H1 (cell line): ENCODE data around the gene GABPB2. TPM values are rescaled to one million over a fixed set of nuclear protein-coding genes. Genes with fewer than 3 reads are reported as not detected.

ENCODE experiments used
- CTCF ChIA-PET: fragments of 300-600 bp; sonication (Branson Sonifier 250); formaldehyde crosslinking; loops from one replicate; lab custom pipeline; 2021; ENCODE audit not compliant: partially characterized antibody; lab: Charles Lee
- POLR2A ChIA-PET: fragments of 300-600 bp; sonication (Branson Sonifier 250); formaldehyde crosslinking; loops from one replicate; lab custom pipeline; 2021; ENCODE audit warnings: inconsistent platforms; ENCODE audit not compliant: partially characterized antibody; lab: Charles Lee
- DNase-seq, 2 experiments: peaks; one replicate each; pipeline versions ENCODE4 v3.0.0 to v3.0.0-alpha.2; 2010 to 2022; ENCODE audit warnings: low spot score in 2 of 2, low read depth in 1 of 2, mixed read lengths in 1 of 2
- FAIRE-seq: peaks from 2 replicates; lab custom pipeline; 2011; peaks lifted over from hg19 to GRCh38; lab: Jason Lieb, UNC
- H2AFZ ChIP-seq: 2 replicates; pipeline ENCODE4 v1.8.1; 2012; ENCODE audit warnings: low read length, inconsistent platforms
- H2AK5ac ChIP-seq: 2 replicates; pipeline ENCODE4 v1.6.1; 2013; ENCODE audit warnings: low read depth, low read length
- H2BK120ac ChIP-seq: replicated peaks from 2 replicates; pipeline ENCODE3; 2013; ENCODE audit warnings: low read depth, low read length, inconsistent platforms
- H2BK12ac ChIP-seq: 2 replicates; pipeline ENCODE4 v1.6.1; 2013; ENCODE audit warnings: low read depth, low read length
- H2BK15ac ChIP-seq: 2 replicates; pipeline ENCODE4 v1.6.1; 2013; ENCODE audit warnings: low read length
- H2BK20ac ChIP-seq: 2 replicates; pipeline ENCODE4 v1.6.1; 2013; ENCODE audit warnings: low read length
- H2BK5ac ChIP-seq: 2 replicates; pipeline ENCODE4 v1.6.1; 2013; ENCODE audit warnings: low read depth, low read length
- H3K14ac ChIP-seq: 2 replicates; pipeline ENCODE4 v1.6.1; 2013; ENCODE audit warnings: inconsistent platforms; ENCODE audit not compliant: insufficient read length
- H3K18ac ChIP-seq: 2 replicates; pipeline ENCODE4 v1.6.1; 2013; ENCODE audit warnings: low read length; ENCODE audit errors: extremely low read depth
- H3K23ac ChIP-seq: 2 replicates; pipeline ENCODE4 v1.6.1; 2013; ENCODE audit warnings: inconsistent platforms; ENCODE audit not compliant: insufficient read length
- H3K23me2 ChIP-seq: 2 replicates; pipeline ENCODE4 v1.6.1; 2013; ENCODE audit warnings: low read depth, low read length
- H3K27ac ChIP-seq: 2 replicates; pipeline ENCODE4 v1.6.1; 2011; ENCODE audit warnings: low read depth, low read length, inconsistent platforms
- H3K27me3 ChIP-seq, 4 experiments: replicated peaks in 1 of 4; 1 replicate in 1 of 4; 2 replicates in 3 of 4; pipeline versions ENCODE4 v1.6.1 to v1.8.1; 2011 to 2013; ENCODE audit warnings: low read length in 3 of 4, mild to moderate bottlenecking in 3 of 4, inconsistent platforms in 2 of 4, mixed read lengths in 2 of 4, moderate library complexity in 1 of 4; ENCODE audit not compliant: control insufficient read depth in 3 of 4, insufficient read depth in 3 of 4; ENCODE audit errors: extremely low read depth in 1 of 4
- H3K36me3 ChIP-seq, 4 experiments: 2 replicates each; pipeline versions ENCODE4 v1.6.1 to v1.8.1; 2011 to 2013; ENCODE audit warnings: mild to moderate bottlenecking in 4 of 4, low read length in 3 of 4, moderate library complexity in 2 of 4, control low read depth in 1 of 4, inconsistent platforms in 1 of 4; ENCODE audit not compliant: insufficient read depth in 4 of 4, control insufficient read depth in 2 of 4
- H3K4ac ChIP-seq: replicated peaks from 2 replicates; pipeline ENCODE3; 2013; ENCODE audit warnings: low read length, low read depth, mixed read lengths, inconsistent platforms; ENCODE audit not compliant: insufficient read length
- H3K4me1 ChIP-seq, 4 experiments: replicated peaks in 1 of 4; 1 replicate in 1 of 4; 2 replicates in 3 of 4; pipeline versions ENCODE4 v1.6.1 to v1.8.1; 2011 to 2013; ENCODE audit warnings: low read length in 3 of 4, inconsistent platforms in 2 of 4, mixed read lengths in 1 of 4; ENCODE audit not compliant: insufficient read depth in 4 of 4, control insufficient read depth in 3 of 4
- H3K4me2 ChIP-seq, 2 experiments: 2 replicates each; pipeline versions ENCODE4 v1.6.1 to v1.8.1; 2011 to 2013; ENCODE audit warnings: low read depth in 2 of 2, low read length in 2 of 2, control low read depth in 1 of 2, inconsistent platforms in 1 of 2, mild to moderate bottlenecking in 1 of 2; ENCODE audit not compliant: insufficient read depth in 1 of 2
- H3K4me3 ChIP-seq, 4 experiments: fragments of 200-600, 300-600 bp in 1 of 4; sonication (generic), shearing (Covaris generic), sonication (Bioruptor Twin) in 1 of 4; 2 replicates each; pipeline versions ENCODE4 v1.5.1 to v1.8.1; 2011 to 2016; ENCODE audit warnings: low read length in 4 of 4, low read depth in 3 of 4, control low read depth in 2 of 4, inconsistent platforms in 2 of 4, mild to moderate bottlenecking in 2 of 4, mixed read lengths in 1 of 4, moderate library complexity in 1 of 4; ENCODE audit not compliant: insufficient read depth in 2 of 4; ENCODE audit errors: extremely low read depth in 1 of 4
- H3K56ac ChIP-seq: replicated peaks from 2 replicates; pipeline ENCODE3; 2013; ENCODE audit warnings: low read depth, mild to moderate bottlenecking, mixed read lengths, low read length, inconsistent platforms; ENCODE audit not compliant: insufficient read length
- H3K79me1 ChIP-seq: 2 replicates; pipeline ENCODE4 v1.6.1; 2013; ENCODE audit warnings: low read depth, low read length, control low read depth
- H3K79me2 ChIP-seq, 2 experiments: 2 replicates each; pipeline versions ENCODE4 v1.6.1 to v1.8.1; 2012 to 2013; ENCODE audit warnings: low read length in 2 of 2, mild to moderate bottlenecking in 2 of 2, inconsistent platforms in 1 of 2; ENCODE audit not compliant: insufficient read depth in 2 of 2, control insufficient read depth in 1 of 2
- H3K9ac ChIP-seq, 4 experiments: replicated peaks in 1 of 4; 1 replicate in 1 of 4; 2 replicates in 3 of 4; pipeline versions ENCODE4 v1.6.1 to v1.8.1; 2011 to 2013; ENCODE audit warnings: low read depth in 3 of 4, low read length in 3 of 4, control low read depth in 2 of 4, mild to moderate bottlenecking in 2 of 4, moderate library complexity in 2 of 4, inconsistent platforms in 1 of 4; ENCODE audit errors: extremely low read depth in 1 of 4
- H3K9me3 ChIP-seq, 2 experiments: 2 replicates each; pipeline versions ENCODE4 v1.6.1 to v1.8.1; 2012 to 2013; ENCODE audit warnings: mild to moderate bottlenecking in 2 of 2, moderate library complexity in 2 of 2, control low read depth in 1 of 2, inconsistent platforms in 1 of 2, low read depth in 1 of 2, low read length in 1 of 2, mixed read lengths in 1 of 2; ENCODE audit not compliant: insufficient read depth in 2 of 2
- H4K20me1 ChIP-seq, 2 experiments: replicated peaks in 1 of 2; 2 replicates each; pipeline versions ENCODE3 to v1.8.1; 2011 to 2013; ENCODE audit warnings: inconsistent platforms in 2 of 2, low read length in 2 of 2, mild to moderate bottlenecking in 1 of 2; ENCODE audit not compliant: insufficient read depth in 2 of 2, control insufficient read depth in 1 of 2
- H4K5ac ChIP-seq: 2 replicates; pipeline ENCODE4 v1.6.1; 2013; ENCODE audit warnings: low read length, low read depth, mixed read lengths, inconsistent platforms; ENCODE audit not compliant: insufficient read length
- H4K8ac ChIP-seq: 2 replicates; pipeline ENCODE4 v1.8.0; 2013; ENCODE audit warnings: mild to moderate bottlenecking, moderate library complexity, low read length, inconsistent platforms; ENCODE audit not compliant: insufficient read depth; ENCODE audit errors: extremely low read depth
- H4K91ac ChIP-seq: replicated peaks from 2 replicates; pipeline ENCODE3; 2013; ENCODE audit warnings: low read length, mixed read lengths, inconsistent platforms; ENCODE audit not compliant: insufficient read length
- CBX5 ChIP-seq: fragments of 300-800, 300-1000 bp; sonication (generic); IDR thresholded peaks from 2 replicates; pipeline ENCODE4 v1.7.1; 2016; ENCODE audit warnings: antibody characterized with exemption, low read length, low read depth
- CTBP2 ChIP-seq: IDR thresholded peaks from 2 replicates; pipeline ENCODE4 v1.7.0; 2011; ENCODE audit warnings: borderline replicate concordance, mild to moderate bottlenecking, moderate library complexity, mixed read lengths, low read length; ENCODE audit not compliant: insufficient read depth, insufficient read length
- E2F6 ChIP-seq: IDR thresholded peaks from 2 replicates; pipeline ENCODE4 v1.6.1; 2012; ENCODE audit warnings: inconsistent platforms
- HDAC6 ChIP-seq: IDR thresholded peaks from one replicate; pipeline ENCODE4 v1.7.1; 2012; ENCODE audit warnings: low read depth, mild to moderate bottlenecking, inconsistent platforms, low read length, moderate library complexity
- POLR2AphosphoS5 ChIP-seq: IDR thresholded peaks from 2 replicates; pipeline ENCODE4 v1.6.1; 2011; ENCODE audit warnings: low read depth, low read length
- SP1 ChIP-seq: IDR thresholded peaks from 2 replicates; pipeline ENCODE4 v1.6.1; 2011; ENCODE audit warnings: low read depth, low read length
- SP2 ChIP-seq: IDR thresholded peaks from 2 replicates; pipeline ENCODE4 v1.6.1; 2012; ENCODE audit warnings: mild to moderate bottlenecking, low read length, inconsistent platforms
- SUZ12 ChIP-seq: fragments of 200-600 bp; sonication (generic); IDR thresholded peaks from 2 replicates; pipeline ENCODE4 v1.6.1; 2012; ENCODE audit warnings: mild to moderate bottlenecking, inconsistent platforms, low read length, moderate library complexity, mixed read lengths
- TBP ChIP-seq: IDR thresholded peaks from 2 replicates; pipeline ENCODE4 v1.6.1; 2011; ENCODE audit warnings: low read depth, low read length, improper control_type of control experiment
- TEAD4 ChIP-seq: IDR thresholded peaks from 2 replicates; pipeline ENCODE4 v1.6.1; 2012; ENCODE audit warnings: low read depth, low read length, inconsistent platforms, mixed read lengths
- ZNF274 ChIP-seq: IDR thresholded peaks from 2 replicates; pipeline ENCODE4 v1.7.0; 2012; ENCODE audit warnings: low read length, borderline replicate concordance; ENCODE audit errors: extremely low read depth
- WGBS, 2 experiments: shearing (Covaris generic) in 1 of 2; methylation state at CpG; one replicate each; pipeline versions ENCODE4 v1.1.6 to v1.1.7; 2013 to 2015; ENCODE audit warnings: low lambda C conversion rate in 2 of 2, mixed read lengths in 2 of 2, inconsistent platforms in 1 of 2, low coverage in 1 of 2, missing lambda C conversion rate in 1 of 2; ENCODE audit not compliant: insufficient replicate concordance in 2 of 2, insufficient coverage in 1 of 2, insufficient read length in 1 of 2; ENCODE audit errors: extremely low coverage in 1 of 2, missing lambda C conversion rate in 1 of 2; 5-methylcytosine and 5-hydroxymethylcytosine counted together
- polyA plus RNA-seq, 7 experiments: library from polyadenylated mRNA; depleted of rRNA in 3 of 7; stranded (reverse) in 5 of 7; unstranded in 2 of 7; fragments of >200 nt in 5 of 7; fragments of 200-250 nt in 2 of 7; gene quantifications; 1 replicate in 5 of 7; 2 replicates in 1 of 7; 4 replicates in 1 of 7; pipeline versions ENCODE4 v1.2.1 to v1.2.3, GENCODE V29; 2011 to 2013; ENCODE audit warnings: missing spikeins in 2 of 7, mixed read lengths in 2 of 7
- total RNA-seq: library from RNA; stranded (reverse); fragmentation: NEBNext Ultra II Directional; extraction: Animal tissue kit (Norgen Biotek cat#: 25700); gene quantifications from 2 replicates; pipeline ENCODE4 v1.2.1, GENCODE V29; 2021

The GABPB2 gene
- total and polyA plus RNA-seq, 2 of the 8 experiments (the other 6 are each of a cell fraction or from before 2014, with no cell fraction given): 1.8 to 2.4 TPM

DNA sequence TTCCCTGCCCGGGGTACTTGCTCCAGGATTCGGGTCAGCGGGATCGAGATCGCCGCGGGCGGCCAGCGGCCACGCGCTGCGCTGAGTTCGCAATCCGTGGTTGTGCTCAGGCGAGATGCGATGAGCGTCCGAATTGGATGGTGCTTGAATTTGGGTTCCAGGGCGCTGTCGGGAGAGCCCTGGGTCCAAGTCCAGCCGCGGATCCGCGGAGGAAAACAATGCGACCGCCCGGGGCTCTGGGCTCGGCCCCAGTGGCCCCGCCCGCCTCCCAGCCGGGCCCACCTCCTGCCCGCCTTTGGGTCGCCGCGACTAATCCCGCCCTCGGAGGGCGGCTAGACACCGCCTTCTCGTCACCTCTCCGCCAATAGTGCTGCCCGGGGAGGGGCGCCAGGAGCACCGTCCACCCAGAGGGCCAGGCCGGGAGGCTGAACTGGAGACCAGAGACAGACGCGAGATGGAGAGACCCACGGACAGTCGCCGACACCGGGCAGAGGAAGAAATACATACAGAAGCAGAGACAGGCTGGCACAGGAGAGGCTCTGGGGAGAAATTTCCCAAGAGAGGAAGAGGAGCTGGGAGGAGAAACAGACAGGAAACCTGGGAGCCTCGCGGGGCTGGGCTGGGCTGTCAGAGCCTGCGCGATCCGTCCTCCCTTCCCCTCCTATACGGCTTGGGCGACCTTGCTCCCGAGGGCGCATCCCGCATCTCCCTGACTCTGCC is 76.0 kb downstream of the GABPB2 start, which contains the start of gene SEMA6C:
TSS of gene SEMA6C (minus strand) at position 220 of the 720 bp plus-strand sequence. CDS start 4,010 bp downstream, outside the sequence.
- CTCF ChIA-PET: interaction anchor here (0.7 to 1.6 kb wide), 7 partner anchors 9 to 119 kb away, joined by 3 to 5 read pairs (median 3); partner anchors contain the start of genes GABPB2 and TNFAIP8L2
- peak within 1 kb of the TSS; percentile 81 to 88 (median 85) for H3K4me3 ChIP-seq
- H3K14ac ChIP-seq: no peak within 1 kb of the TSS
- no peak within 1 kb of the TSS for H2BK20ac ChIP-seq
- no peak within 1 kb of the TSS for H3K56ac ChIP-seq
- no peak within 1 kb of the TSS for H3K27ac ChIP-seq
- peaks cover 16% of the 10 kb centered on the region for H3K23me2 ChIP-seq
- H3K4me2 ChIP-seq: peak within 1 kb of the TSS; percentile 98 to 100
- no peaks in the 10 kb centered on the region for H3K36me3 ChIP-seq
- peaks cover 15 to 31% (median 21%) of the 10 kb centered on the region in 4 experiments for H3K4me1 ChIP-seq
- H2BK15ac ChIP-seq: 0 out of 2 replicates have a peak within 1 kb of the TSS, but pooled peaks have one; percentile 49
- H2AK5ac ChIP-seq: no peak within 1 kb of the TSS
- no peaks in the 10 kb centered on the region for H4K20me1 ChIP-seq
- 2% methylated on average over 47 of the region's 61 CpGs; no CpG with 5 or more reads in 1 of the 2 experiments for WGBS, 2 experiments
- POLR2A ChIA-PET: interaction anchor here (1.0 to 10.7 kb wide), 4 partner anchors 10 to 98 kb away, joined by 3 to 124 read pairs (median 4); partner anchors contain the start of gene TNFAIP8L2
- H3K23ac ChIP-seq: no peak within 1 kb of the TSS
- H2AFZ ChIP-seq: peak within 1 kb of the TSS; percentile 91
- H2BK120ac ChIP-seq: no peak within 1 kb of the TSS
- no peak within 1 kb of the TSS; the same call in 1 of the 2 replicates for H2BK12ac ChIP-seq
- no peak within 1 kb of the TSS for H2BK5ac ChIP-seq
- peak within 1 kb of the TSS; percentile 36; the same call in 1 of the 2 replicates for H4K8ac ChIP-seq
- no peaks in the 10 kb centered on the region for H3K79me2 ChIP-seq
- peaks cover 5% of the 10 kb centered on the region; the same call in 1 of the 2 replicates for H3K79me1 ChIP-seq
- FAIRE-seq (no peak), DNase-seq (peak in 1 of 2 experiments; percentile 90)
- H3K18ac ChIP-seq: peak within 1 kb of the TSS; percentile 85
- peak within 1 kb of the TSS; percentile 66 for H4K91ac ChIP-seq
- H3K4ac ChIP-seq: peak within 1 kb of the TSS; percentile 72
- peak within 1 kb of the TSS; percentile 46 to 63 (median 56) for H3K9ac ChIP-seq
- peaks cover 0 to 17% (median 8%) of the 10 kb centered on the region in 4 experiments; a peak in 5 of 7 replicates for H3K27me3 ChIP-seq
- no peak within 1 kb of the TSS for H4K5ac ChIP-seq
- H3K9me3 ChIP-seq: no peaks in the 10 kb centered on the region
- no peak for TF ChIP-seq SUZ12
- TF ChIP-seq TBP: 0 out of 2 replicates have a peak, but pooled peaks have one; percentile 23
- TF ChIP-seq E2F6: peak; percentile 27
- TF ChIP-seq HDAC6: no peak
- TF ChIP-seq CTBP2: no peak
- TF ChIP-seq ZNF274: no peak
- TF ChIP-seq CBX5: no peak
- TF ChIP-seq POLR2AphosphoS5: no peak; the same call in 1 of the 2 replicates
- TF ChIP-seq SP1: peak; percentile 41; the same call in 1 of the 2 replicates
- TF ChIP-seq TEAD4: no peak
- TF ChIP-seq SP2: no peak
